ENCODE data around the gene FOXK1.

The FOXK1 gene

DNA sequence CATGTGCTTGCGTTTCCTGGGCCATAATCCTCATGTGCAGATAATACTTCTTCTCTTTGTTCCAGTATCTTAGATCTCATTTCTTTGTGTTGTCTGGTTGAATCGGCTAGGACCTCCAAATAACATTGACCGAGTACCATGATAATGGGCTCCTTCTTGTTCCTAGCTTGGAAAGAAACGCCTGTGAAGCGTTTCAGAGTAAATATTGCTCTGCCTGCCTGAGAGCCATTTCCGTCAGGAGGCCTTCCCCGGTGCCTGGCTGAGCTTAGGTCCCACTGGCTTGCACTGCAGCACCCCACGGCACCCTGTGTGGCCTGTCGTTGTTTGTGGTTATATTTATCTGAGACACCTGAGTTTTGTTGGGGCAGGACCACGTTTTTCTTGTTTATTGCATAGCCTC is 17.7 kb downstream of the FOXK1 start:
- no peak for DNase-seq (ENCODE audit: low spot score)

DNA sequence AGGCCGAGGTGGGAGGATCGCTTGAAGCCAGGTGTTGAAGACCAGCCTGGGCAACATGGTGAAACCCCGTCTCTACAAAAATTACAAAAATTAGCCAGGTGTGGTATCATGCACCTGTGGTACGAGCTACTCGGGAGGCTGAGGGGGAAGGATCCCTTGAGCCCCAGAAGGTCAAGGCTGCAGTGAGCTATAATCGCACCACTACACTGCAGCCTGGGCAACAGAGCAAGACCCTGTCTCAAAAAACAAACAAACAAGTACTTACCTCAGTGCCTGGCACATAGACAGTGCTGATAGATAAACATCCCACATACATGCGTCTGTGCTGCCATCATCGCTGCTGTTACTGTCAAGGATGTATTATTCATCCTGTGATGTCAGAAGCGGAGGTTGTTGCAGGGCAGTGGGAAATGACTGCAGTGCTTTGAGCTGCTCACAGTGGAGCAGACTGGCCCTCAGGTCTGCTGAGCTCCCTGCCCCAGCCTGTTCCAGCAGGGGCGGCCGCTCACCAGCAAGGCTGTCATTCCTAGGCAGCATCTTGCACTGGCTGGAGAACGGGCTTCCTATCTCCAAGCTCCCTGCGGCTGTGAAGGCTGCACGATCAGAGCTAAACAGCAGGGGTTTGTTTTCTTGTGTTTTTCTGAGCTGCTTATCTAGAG is 18.6 kb downstream of the FOXK1 start:
- no peak for DNase-seq (ENCODE audit: low spot score)

DNA sequence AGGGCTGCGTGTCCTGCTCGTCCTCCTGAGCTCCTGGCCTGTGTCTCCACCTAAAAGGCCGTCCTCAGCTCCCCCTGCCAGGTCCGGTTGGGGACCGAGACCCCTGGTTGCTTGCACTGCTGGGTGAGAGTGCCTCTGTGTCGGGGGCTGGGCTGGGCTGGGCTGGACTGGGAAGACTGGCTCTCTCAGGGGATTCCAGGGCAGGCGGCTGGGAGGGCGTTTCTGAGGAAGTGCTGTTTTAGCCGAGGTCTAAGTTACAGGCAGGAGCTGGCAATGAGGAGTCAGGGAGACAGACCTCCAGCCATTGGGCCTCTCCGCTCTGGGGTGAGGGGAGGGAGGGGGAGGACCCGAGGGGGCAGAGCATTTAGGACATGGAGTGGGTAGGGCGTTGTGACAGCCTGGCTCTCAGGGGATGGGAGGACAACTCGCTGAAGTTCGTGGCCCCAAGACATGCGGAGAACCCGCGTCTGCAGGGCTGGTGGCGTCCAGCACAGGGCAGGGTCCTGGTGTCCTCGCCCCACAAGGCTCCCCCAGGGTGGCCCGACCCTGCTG is 20.9 kb downstream of the FOXK1 start:
- DNase-seq (ENCODE audit: low spot score) = no peak

DNA sequence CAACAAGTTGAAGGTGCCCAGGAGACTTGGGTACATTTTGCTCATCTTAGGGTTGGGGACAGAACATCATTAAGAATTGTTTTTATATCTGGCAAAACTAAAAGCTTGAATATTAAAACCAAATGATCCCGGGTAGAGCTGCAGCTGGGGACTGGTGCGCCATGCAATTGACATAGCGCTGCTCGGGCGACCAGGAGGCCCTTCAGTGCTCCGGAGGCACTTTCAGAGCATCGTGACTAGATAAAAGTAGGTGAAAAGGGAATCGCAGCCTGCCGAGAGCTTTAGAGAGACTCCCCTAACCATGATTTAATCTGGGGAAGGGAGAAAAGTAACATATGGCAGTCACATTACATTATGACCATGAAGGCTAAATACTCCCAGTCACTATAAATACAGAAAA is 21.4 kb downstream of the FOXK1 start:
- no peak for DNase-seq (ENCODE audit: low spot score)

DNA sequence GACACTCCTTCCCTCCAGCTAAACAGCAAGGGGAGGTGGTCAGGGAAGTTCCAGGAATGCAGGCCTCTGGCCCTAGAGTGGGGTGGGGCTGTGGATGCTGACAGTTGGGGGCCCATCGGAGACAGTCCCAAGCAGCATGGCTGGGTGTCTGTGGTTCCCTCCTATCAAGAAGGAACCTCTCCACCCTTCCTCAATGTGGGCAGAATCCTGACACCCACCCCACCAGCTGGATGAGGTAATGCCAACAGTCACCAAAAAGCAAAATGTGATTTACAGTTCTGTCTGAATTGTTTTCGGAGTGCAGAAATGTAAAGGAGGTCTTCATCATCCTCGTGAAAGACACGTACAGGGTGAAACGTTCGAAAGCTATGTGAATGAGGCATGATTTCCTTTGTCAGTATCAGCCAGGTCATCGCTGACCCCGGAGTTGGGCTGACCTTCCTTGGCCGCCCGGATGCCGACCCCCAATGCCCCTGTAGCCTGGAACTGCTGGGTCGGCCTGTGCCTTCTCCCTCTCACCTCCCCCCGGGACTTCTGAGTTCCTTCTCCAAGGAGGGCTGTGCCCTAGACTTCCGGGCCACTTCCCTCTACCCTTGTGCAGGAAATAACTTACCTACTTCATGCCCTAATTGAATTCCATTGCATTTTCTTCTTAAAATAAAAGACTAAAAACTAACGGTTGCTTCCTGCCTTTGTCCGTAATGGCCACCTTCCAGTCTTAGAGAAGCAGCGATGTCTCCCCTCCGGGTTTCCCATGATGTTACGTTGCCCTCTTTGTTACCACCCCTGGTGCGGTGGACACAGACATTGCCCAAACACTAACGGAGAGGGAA is 24.5 kb downstream of the FOXK1 start:
- no peak for DNase-seq (ENCODE audit: low spot score)

DNA sequence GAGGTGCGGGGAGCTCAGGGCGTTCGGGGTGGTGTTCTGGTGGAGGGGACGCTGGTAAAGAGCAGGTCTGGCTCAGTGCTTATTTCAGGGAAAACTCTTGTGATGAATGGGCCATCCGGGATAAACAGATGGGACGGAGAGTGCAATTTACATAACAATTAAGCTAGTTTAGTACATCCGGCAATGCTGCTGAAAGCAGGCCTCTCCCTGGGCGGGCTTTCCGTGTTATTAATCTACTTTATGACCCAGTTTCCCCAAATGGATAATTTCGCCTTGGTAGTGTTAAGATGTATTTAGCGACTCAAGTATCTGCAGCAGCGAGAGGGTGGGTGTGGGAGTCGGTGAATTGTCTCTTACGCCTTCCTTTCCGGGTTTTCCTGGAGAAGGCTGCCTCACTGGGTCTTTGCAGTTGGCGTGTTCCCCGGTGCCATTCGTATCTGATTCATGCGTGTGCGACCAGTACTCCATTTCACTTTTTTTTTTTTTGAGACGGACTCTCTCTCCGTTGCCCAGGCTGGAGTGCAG is 25.2 kb downstream of the FOXK1 start:
- DNase-seq (ENCODE audit: low spot score) = peak; percentile 59

DNA sequence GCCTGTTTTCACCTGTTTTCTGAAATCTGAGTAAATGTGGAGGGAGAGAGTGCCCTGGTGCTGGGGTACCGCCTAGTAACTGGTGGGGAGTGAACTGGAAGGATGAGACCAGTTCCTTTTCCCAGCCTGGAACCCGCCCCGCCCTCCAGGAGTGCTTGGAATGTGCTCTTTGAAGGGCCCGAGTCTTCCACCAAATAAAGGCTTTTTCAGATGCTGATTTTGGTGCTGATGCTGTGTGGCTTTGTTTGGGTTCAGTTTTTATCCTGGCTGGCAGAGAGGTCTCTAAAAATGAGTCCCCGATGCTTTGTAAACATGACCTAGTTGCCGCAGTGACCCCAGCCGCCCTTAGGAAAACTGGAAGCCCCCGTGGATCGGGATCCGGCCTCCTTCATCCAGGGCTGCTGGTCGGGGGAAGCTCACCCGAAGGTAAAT is 25.9 kb downstream of the FOXK1 start:
- no peak for DNase-seq (ENCODE audit: low spot score)

DNA sequence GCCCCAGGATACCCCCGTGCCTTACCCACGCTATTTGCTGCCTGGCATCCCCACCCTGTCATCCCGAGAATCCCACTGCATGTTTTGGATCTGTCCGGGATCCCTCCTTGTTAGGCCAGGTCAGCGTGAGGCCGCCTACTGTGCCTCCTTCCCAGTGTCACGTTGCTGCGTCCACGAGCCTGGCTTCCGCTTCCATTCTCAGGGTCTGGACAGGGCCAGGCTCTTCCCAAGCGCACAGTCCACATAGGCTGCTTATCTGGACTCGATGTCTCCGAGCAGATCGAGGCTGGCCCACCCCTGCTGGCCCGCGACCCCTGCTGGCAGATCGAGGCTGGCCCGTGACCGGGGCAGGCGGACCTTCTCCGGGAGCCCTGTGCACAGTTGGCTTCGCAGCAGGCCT is 27.1 kb downstream of the FOXK1 start:
- DNase-seq (ENCODE audit: low spot score) = no peak

DNA sequence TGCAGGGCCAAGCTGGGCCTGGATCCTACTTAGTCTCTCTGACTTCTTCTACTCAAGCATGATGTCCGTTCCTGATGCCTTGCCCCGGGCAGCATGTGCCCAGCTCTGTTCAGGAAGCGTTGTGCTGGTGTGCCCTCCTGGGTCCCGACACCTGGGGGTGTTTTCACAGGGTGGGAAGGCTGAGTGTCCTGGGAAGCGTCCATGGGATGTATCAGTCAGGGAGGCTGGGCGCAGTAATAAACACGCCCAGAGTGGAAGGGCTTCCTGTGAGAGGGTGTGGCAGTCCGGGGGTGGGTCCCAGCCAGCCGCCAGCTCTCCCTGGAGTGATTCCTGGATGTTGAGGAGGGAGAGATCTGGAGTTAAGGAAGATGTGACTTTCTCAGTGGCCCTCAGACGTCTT is 29.0 kb downstream of the FOXK1 start:
- DNase-seq (ENCODE audit: low spot score) = no peak

DNA sequence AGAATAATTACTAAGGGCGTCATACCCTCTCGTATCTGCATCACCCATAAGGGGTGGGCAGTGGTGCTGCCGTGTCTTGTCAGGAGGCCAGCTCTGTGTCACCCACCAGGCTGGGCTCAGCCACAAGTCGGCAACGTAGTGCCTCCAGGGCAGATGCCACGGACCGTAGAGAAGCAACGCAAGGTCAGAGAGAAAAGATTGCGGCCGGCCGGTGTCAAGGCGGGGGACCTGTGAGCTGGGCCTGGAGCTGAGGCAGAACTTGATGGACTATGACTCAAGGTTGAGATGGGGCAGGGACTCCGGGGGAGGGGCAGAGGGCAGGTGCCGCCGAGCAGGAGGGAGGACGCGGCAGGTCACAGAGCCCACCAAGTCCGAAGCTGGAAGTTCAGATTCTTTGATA is 29.5 kb downstream of the FOXK1 start:
- no peak for DNase-seq (ENCODE audit: low spot score)

DNA sequence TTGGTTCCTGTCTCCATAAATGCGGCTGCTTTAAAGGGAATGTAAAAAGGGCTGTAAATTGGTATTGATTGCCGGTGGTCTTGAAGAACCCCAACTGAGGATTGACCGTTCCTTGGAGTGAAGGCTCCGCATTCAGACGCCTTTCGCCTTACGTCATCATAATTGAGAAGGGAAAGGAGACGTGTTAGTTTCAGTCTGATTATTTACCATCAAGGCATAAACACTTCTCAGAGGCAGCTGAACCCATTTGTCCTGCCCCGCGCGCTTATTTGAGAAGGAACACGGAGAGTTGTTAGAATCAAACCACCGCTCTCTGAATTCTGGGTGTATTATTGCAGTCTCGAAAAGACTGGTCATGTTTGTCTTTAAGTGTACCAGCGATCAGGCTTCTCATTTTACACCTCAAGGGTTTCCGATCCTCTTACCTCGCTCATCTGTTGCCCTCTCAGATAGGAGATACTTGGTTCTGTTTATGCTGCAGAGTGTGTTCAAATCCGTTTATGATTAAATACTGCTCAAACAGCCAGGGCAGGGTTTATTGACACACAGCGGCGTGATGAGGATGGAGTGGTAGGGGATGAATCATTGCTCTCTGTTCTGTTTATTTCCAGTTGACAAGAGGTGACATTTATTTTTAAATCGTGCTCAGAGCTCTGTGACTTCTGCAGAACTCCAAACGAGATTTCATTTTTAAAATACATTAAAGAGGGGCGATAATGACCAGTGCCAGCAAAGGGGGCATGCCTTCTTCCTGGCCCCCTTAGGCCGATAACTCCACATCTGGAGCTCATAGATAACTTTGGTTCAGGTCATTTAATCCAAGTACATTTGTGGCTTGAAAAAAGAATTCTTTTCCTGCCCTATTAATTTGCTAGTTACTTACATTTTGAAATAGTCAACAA is 30.4 kb downstream of the FOXK1 start:
- no peak for DNase-seq (ENCODE audit: low spot score)

DNA sequence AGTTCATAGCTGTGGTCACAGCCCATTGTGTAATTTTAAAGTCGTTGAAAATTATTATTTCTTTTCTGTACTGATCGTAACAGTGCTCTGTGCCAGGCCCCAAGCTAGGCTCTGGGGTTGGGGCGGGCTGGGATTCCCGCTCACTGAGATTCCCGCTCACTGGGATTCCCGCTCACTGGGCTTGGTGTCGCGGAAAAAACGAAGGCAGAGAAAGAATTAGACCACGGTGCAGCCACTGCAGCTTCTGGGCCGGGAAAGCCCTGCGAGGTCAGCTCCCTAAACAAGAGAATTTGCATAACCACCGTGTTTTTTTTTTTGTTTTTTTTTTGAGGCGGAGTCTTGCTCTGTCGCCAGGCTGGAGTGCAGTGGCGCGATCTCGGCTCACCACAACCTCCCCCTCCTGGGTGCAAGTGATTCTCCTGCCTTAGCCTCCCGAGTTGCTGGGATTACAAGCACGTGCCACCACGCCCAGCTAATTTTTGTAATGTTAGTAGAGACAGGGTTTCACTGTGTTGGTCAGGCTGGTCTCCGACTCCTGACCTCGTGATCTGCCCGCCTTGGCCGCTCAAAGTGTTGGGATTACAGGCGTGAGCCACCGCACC is 31.2 kb downstream of the FOXK1 start:
- no peak for DNase-seq (ENCODE audit: low spot score)

DNA sequence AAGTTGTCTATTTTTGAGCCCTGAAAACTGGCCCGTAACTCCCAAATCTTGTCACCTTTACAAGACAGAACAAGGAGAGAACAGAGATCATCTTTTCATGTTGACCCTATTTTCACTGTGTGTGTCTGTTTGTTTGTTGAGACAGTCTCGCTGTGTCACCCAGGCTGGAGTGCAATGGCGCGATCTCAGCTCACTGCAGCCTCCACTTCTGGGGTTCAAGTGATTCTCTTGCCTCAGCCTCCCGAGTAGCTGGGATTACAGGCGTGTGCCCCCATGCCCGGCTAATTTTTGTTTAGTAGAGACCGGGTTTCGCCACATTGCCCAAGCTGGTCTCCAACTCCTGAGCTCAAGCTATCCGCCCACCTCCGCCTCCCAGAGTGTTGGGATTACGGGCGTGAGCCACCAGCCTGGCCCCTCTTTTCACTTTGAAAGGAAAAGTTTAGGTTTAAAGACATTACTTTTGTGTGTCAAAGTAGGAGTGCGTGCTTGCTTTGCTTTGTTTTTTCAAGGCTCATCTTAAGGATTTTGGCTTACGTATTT is 32.1 kb downstream of the FOXK1 start:
- DNase-seq (ENCODE audit: low spot score) = no peak

DNA sequence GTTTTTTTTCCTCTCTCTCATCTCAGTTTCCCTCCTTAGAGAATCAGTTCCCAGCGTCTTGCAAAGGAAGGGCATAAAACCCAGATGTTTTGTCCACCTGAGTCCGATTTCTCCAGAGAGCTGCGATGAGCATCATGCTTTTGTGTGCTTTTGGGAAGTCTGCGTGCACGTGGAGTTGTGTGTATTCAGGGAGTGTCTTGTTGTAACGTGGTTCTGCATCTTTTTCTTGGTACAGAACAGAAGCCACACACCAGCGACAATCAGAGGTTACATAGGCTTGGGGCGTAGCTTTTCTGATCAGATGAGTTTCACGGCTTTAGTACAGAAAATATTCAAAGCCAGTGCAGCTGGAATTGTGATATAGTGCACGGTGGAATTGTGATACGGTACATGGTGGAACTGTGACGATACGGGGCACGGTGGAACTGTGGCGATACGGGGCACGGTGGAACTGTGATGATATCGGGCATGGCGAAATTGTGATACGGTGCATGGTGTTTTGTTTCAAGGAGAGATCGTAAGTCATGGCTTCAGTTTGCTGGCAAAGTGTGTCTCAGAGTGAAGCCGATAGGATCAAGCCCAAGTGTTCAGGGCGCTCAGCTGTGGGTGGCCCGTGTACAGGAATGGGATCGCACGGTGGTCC is 32.8 kb downstream of the FOXK1 start:
- no peak for DNase-seq (ENCODE audit: low spot score)

DNA sequence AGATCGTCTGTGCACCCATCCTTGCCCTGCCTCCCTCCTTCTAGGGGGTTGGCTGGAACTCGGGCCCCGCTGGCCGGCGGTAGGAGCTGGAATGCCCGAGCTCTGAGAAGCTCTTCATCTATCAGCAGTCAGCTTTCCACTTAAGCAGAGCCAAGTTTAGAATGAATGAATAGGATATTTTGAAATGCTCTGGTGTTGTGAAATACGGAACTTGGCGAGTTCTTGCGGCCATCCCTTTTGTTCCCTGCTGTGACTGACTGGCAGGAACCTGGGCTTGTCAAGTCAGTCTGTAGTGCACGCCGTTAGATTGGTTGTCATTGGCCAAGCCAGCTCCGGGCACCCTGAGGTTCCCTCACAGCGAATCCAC is 33.3 kb downstream of the FOXK1 start:
- peak; percentile 39 for DNase-seq (ENCODE audit: low spot score)

DNA sequence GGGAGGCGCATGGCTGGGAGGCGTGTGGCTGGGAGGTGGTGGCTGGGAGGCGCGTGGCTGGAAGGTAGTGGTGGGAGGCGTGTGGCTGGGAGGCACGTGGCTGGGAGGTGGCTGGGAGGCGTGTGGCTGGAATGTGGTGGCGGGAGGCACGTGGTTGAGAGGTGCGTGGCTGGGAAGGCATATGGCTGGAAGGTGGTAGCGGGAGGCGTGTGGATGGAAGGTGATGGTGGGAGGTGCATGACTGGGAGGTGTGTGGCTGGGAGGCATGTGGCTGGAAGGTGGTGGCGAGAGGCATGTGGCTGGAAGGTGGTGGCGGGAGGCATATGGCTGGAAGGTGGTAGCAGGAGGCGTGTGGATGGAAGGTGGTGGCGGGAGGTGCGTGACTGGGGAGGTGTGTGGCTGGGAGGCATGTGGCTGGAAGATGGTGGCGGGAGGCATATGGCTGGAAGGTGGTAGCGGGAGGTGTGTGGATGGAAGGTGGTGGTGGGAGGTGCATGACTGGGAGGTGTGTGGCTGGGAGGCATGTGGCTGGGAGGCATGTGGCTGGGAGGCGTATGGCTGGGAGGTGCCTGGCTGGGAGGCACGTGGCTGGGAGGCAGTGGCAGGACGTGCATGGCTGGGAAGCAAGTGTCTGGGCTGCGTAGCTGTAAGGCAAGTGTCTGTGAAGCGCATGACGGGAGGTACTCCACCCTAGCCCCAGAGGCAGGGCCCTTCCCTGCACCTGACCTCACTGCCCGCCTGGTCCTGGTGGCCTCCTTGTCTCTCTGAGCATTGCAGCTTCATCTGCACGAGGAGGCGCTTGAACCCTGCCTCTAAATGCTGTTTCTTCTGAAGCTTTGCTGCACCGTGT is 35.1 kb downstream of the FOXK1 start:
- no peak for DNase-seq (ENCODE audit: low spot score)

DNA sequence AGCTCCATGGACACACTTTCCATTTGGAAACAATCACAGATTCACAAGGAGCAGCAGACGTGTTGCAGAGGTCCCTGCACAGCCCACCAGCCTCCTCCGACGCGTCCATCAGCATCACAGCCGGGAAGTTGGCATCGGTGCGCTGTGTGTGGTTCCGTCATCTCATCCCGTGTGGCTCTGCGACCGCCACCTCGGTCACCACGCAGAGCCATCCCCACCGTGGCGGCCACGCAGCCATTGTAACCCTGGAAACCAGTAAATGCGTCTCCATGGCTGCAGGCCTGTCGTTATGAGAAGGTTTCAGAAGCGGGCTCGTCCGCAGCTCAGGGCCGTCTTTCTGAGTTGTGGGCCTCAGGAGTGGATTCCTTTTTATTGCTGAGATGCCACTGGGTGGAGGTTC is 36.0 kb downstream of the FOXK1 start:
- no peak for DNase-seq (ENCODE audit: low spot score)

DNA sequence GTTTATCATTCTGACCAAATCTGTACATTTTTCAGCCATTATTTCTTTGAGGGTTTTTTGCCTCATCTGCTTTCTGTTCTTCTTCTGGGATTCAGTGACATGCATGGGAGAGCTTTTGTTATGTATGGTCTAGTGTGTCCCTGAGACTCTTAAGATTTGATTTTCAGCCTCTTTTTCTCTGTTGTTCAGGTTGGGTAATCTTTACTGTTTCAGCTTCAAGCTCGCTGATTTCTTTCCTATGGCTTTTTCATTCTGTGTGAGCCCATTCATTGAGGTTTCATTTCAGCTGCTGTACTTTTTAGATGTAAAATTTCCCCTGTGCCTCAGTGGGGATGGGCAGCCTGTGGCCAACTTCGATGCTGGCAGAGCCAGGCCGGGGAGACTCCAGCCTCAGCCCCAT is 38.1 kb downstream of the FOXK1 start:
- DNase-seq (ENCODE audit: low spot score) = no peak

DNA sequence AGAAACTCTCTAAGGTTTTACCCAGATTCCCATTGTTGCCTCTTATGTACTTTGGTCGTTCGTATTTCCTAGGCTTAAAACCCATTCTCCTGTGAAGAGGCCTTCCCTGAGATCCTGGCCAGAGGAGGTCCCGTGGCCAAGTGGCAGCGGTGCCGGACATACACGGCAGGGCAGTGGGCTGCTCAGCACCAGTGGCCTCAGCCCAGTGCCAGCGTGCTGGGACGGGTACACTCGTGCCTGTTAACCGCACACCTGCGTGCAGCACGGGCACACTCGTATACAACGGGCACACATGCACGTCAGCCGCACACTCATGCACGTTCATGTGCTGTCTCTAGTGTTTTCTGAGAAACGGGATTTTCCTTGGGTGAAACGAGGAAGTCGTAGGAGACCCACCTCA is 40.2 kb downstream of the FOXK1 start:
- no peak for DNase-seq (ENCODE audit: low spot score)
